ENCODE data around the gene ZNF771.

DNA sequence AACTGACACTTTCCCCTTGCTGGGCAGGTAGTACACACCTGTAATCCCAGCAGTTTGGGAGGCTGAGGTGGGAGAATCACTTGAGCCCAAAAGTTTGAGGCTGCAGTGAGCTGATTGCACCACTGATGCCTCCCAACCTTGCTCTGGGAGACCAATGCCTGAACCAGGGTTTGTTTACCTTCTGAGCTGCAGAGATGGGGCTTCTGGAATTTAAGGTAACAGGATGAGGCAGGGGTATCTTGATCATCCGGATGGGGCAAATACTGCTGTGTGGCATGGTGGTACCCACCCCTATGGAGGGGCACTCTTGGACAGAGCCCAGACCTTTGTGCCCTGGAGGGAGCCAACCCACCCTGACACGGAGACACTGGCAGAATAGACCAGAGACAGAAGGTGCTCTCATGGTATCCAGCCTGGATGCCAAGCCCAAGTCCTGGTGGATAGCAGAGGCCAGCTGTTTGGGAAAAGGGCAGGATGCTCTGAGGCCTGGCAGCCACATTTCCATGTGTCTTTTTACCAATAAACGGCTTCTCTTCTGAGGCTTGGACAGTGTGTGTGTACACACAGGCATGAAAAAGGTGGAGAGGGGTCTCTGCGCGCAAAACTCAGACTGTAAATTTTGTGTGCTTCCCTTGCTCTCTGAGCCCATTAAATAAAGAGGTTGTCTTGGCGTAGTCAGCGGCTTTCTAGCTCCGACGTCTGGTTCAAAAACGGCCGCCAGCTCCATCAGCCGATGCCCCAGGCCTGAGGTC lies 7.8 kb upstream of the ZNF771 start:
- TF ChIP-seq CTCF (IDR thresholded peaks at IDR 0.05): no peak
- TF ChIP-seq POLR2A (IDR thresholded peaks at IDR 0.05): no peak
